Hematopoietic multipotent progenitor cell treated with erythropoietin and hydrocortisone succinate and interleukin-3 and kit ligand, for 17 days (in vitro differentiated cells): ENCODE results near the gene DNAAF6.
"Not testable (repeated sequence)": the region's sequence is repeated elsewhere in the genome, so short reads cannot be mapped to it uniquely, and the experiment has no call there.

Experiments used
- DNase-seq: peaks from one replicate; pipeline ENCODE4 v3.0.0-alpha.2; 2015; ENCODE audit warnings: low spot score

Gene DNAAF6

DNA sequence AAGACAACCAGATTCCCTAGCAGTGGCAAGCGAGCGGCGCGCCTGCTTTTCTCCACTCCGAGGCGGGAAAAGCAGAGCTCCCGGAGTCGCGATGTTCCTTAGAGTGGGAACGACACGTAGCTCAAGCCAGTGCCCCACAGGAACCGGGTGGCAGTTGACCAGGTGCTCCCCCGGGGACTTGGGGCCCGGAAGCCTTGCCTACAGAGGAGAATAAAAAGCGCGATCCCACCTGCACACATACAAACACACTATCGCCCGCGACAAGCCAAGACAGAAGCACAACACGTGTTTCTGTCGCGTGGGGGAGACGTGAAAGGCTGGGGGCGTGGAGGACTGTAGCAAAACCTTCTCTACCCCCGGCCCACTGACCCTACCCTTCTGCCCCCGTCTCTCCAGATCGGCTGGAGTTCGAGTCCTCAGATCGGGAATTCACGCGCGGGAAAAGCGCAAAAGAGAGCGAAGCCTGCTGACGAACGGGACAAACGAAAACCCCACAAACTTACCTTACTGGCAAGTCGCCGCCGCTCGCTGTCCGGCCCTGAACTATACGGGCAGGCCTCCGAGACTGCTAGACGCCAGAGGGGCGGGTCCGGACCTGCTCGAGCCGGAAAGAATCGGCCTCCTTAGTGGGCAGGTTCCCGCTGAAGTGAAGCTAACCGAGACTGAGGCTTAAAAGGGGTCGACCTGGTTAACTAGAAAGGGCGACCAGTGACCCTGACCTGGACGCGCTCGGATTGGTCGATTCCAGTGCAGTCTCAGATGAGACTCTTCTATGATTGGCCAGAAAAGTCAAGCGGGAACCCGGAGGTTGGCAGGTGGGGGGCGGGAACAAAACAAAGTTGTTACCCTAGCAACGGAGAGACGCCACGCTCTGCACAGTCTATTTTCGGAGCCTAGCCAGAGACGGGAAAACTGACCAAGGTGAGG is at the start of gene DNAAF6, which contains the start of gene NUP62CL:
Gene DNAAF6 (plus strand): TSS at position 842 of the 927 bp plus-strand sequence. CDS start 6,265 bp downstream, outside the sequence.
Gene NUP62CL (minus strand): TSS at position 664 of the 927 bp plus-strand sequence. CDS start 31,287 bp downstream, outside the sequence.
- peak; percentile 64 for DNase-seq

DNA sequence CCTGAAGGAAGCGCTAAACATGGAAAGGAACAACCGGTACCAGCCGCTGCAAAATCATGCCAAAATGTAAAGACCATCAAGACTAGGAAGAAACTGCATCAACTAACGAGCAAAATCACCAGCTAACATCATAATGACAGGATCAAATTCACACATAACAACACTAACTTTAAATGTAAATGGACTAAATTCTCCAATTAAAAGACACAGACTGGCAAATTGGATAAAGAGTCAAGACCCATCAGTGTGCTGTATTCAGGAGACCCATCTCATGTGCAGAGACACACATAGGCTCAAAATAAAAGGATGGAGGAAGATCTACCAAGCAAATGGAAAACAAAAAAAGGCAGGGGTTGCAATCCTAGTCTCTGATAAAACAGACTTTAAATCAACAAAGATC is 48.8 kb upstream of the DNAAF6 start:
- DNase-seq = not testable (repeated sequence)

GRCh38 chrX:107167163-107167921 is 39.1 kb upstream of the DNAAF6 start:
- no peak for DNase-seq

GRCh38 chrX:107168257-107168656 is 38.2 kb upstream of the DNAAF6 start:
- peak; percentile 6 for DNase-seq

- DNase-seq = no peak
Observed at GRCh38 chrX:107168712-107169111, 37.7 kb upstream of the DNAAF6 start.

GRCh38 chrX:107171369-107172102 is 34.9 kb upstream of the DNAAF6 start:
- DNase-seq = no peak

GRCh38 chrX:107197319-107197718 is 9.1 kb upstream of the DNAAF6 start:
- no peak for DNase-seq

GRCh38 chrX:107198074-107198473 is 8.3 kb upstream of the DNAAF6 start:
- not testable (repeated sequence) for DNase-seq

GRCh38 chrX:107199491-107199890 is 6.9 kb upstream of the DNAAF6 start:
- DNase-seq = no peak

GRCh38 chrX:107204068-107204605 is 2.3 kb upstream of the DNAAF6 start:
- DNase-seq = no peak

GRCh38 chrX:107206697-107207065 is 270 bp downstream of the DNAAF6 start:
- no peak for DNase-seq

GRCh38 chrX:107207089-107207488 is 678 bp downstream of the DNAAF6 start:
- DNase-seq = no peak

- no peak for DNase-seq
Observed at GRCh38 chrX:107207943-107208342, 1.5 kb downstream of the DNAAF6 start.

GRCh38 chrX:107213477-107213876 is 7.1 kb downstream of the DNAAF6 start:
- DNase-seq = no peak

- DNase-seq = no peak
Observed at GRCh38 chrX:107226757-107227156, 20.3 kb downstream of the DNAAF6 start.

GRCh38 chrX:107227780-107228485 is 21.5 kb downstream of the DNAAF6 start:
- no peak for DNase-seq

DNA sequence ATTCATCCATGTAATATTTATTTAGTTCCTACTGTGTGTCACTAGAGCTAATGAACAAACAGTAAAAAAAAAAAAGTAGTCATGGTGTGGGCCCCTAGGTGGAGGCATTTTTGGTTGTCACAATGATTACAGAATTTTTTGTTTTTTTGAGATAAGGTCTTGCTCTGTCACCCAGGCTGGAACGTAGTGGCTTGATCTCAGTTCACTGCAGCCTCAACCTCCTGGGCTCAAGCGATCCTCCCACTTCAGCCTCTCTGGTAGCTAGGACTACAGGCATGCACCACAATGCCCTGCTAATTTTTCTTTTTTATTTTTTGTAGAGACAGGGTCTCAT is 22.0 kb downstream of the DNAAF6 start:
- DNase-seq = no peak

DNA sequence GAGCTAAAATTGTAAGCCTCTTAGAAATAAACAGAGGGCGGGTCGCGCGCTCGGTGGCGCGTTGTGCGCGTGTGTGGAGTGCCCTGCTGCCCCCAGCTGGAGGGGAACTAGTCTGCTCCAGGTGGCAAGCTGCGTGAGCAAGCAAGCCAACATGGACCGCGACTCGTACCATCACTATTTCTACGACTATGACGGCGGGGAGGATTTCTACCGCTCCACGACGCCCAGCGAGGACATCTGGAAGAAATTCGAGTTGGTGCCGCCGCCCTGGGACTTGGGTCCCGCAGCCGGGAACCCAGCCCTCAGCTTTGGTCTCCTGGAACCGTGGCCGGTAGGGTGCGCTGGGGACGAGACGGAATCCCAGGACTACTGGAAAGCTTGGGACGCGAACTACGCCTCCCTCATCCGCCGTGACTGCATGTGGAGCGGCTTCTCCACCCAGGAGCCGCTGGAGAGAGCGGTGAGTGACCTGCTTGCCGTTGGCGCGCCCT is 66.1 kb downstream of the DNAAF6 start:
- DNase-seq = no peak

GRCh38 chrX:107273795-107274194 is 67.4 kb downstream of the DNAAF6 start:
- DNase-seq = no peak

DNA sequence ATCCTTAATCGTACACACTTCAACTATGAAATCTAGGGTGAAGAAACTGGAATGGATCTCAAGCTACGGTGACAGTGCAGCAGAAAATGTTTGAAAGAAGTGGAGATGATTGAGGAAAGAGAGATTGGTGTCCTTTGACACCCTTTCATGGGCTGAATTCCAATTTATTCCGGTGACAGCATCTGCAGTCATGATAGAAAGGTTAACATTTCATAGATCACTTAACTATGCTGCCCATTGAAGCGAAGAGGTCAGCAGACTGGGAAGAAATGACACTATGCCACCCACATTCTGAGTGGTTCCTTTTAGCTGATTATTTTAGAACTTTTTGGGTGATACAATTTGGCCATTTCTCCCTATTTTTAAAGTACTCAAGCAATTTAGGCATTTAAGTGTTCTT is 82.3 kb downstream of the DNAAF6 start:
- DNase-seq = no peak

DNA sequence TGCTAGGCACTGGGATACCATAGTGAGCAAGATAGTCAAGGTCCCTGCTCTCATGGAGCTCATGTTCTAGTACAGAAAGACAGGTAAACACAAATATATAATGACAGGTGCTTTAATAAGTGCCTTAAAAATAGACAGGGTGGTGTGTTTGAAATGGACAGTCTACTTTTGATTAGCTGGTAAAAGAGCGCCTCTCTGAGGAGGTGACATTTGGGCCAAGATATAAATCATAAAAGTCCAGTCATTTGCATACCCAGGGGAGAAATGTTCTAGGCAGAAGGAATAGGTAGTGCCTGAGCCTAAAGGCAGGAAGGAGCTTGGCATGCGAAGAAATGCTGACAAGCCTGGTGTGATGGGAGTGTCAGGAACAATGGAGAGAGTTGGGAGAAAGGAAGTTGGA is 83.6 kb downstream of the DNAAF6 start:
- no peak for DNase-seq
